K562 (cell line): ENCODE results near the gene RHBG. TPM values are rescaled to one million over a fixed set of nuclear protein-coding genes. Genes with fewer than 3 reads are reported as not detected.
A peak's percentile ranks its signal among the peaks of the same experiment; 100 is the strongest.

Source experiments
- BACH1 ChIP-seq: fragments of 200-800 bp; sonication (Bioruptor generic); IDR thresholded peaks from 2 replicates; pipeline ENCODE4 v1.6.1; 2016; ENCODE audit warnings: missing genetic modification characterization, missing compliant biosample characterization
- CTBP1 ChIP-seq: fragments of 450-650 bp; IDR thresholded peaks from 2 replicates; pipeline ENCODE4 v1.6.1; 2016; ENCODE audit warnings: borderline replicate concordance
- E2F8 ChIP-seq: fragments of 450-650 bp; IDR thresholded peaks from 2 replicates; pipeline ENCODE4 v1.7.1; 2018; ENCODE audit warnings: mild to moderate bottlenecking, low read depth; ENCODE audit not compliant: partially characterized antibody
- FOS ChIP-seq: IDR thresholded peaks from 3 replicates; pipeline ENCODE4 v1.6.1; 2011; ENCODE audit not compliant: insufficient read length; ENCODE audit errors: extremely low read depth
- MAFK ChIP-seq: IDR thresholded peaks from 2 replicates; pipeline ENCODE4 v1.6.1; 2011; ENCODE audit warnings: low read length, improper control_type of control experiment
- MXI1 ChIP-seq: IDR thresholded peaks from 2 replicates; pipeline ENCODE4 v1.6.1; 2011; ENCODE audit warnings: low read depth, mild to moderate bottlenecking, improper control_type of control experiment, low read length
- NFATC3 ChIP-seq: fragments of 450-650 bp; IDR thresholded peaks from 2 replicates; pipeline ENCODE4 v1.6.1; 2017; ENCODE audit warnings: mild to moderate bottlenecking
- NFYB ChIP-seq: IDR thresholded peaks from 2 replicates; pipeline ENCODE4 v1.6.1; 2011; ENCODE audit warnings: mild to moderate bottlenecking, moderate library complexity; ENCODE audit not compliant: insufficient read length; ENCODE audit errors: extremely low read depth
- NR1H2 ChIP-seq: sonication (generic); formaldehyde crosslinking; IDR thresholded peaks from 2 replicates; pipeline ENCODE4 v1.4.0; 2020; ENCODE audit warnings: mild to moderate bottlenecking, missing genetic modification reagents
- RFX5 ChIP-seq: IDR thresholded peaks from 2 replicates; pipeline ENCODE4 v1.6.1; 2011; ENCODE audit warnings: low read depth, mild to moderate bottlenecking, improper control_type of control experiment, low read length
- TBL1XR1 ChIP-seq, 2 experiments: IDR thresholded peaks; 2 replicates each; pipeline ENCODE4 v1.6.1; 2012; ENCODE audit warnings: improper control_type of control experiment in 2 of 2, low read length in 2 of 2, mild to moderate bottlenecking in 1 of 2
- TGIF2 ChIP-seq: sonication (generic); formaldehyde crosslinking; IDR thresholded peaks from 2 replicates; pipeline ENCODE4 v1.8.1; 2022; ENCODE audit warnings: mild to moderate bottlenecking, missing genetic modification reagents, moderate library complexity
- WHSC1 ChIP-seq: IDR thresholded peaks from one replicate; pipeline ENCODE4 v1.6.1; 2012; ENCODE audit warnings: low read length, control low read depth, inconsistent platforms
- ZEB2 ChIP-seq: fragments of 450-650 bp; IDR thresholded peaks from 2 replicates; pipeline ENCODE4 v1.6.1; 2016
- ZNF121 ChIP-seq: sonication (generic); formaldehyde crosslinking; conservative IDR thresholded peaks from 2 replicates; pipeline ENCODE4 v1.8.0; 2022; ENCODE audit warnings: missing genetic modification reagents
- ZNF124 ChIP-seq: sonication (generic); formaldehyde crosslinking; IDR thresholded peaks from 2 replicates; pipeline ENCODE4 v1.8.1; 2022; ENCODE audit warnings: missing genetic modification reagents
- ZNF143 ChIP-seq: sonication (generic); formaldehyde crosslinking; IDR thresholded peaks from 2 replicates; pipeline ENCODE4 v1.9.0; 2022; ENCODE audit warnings: mild to moderate bottlenecking, missing genetic modification reagents
- ZNF253 ChIP-seq: fragments of 250-450 bp; sonication (Bioruptor Pico); conservative IDR thresholded peaks from 2 replicates; pipeline ENCODE4 v1.6.1; 2021; ENCODE audit warnings: mild to moderate bottlenecking
- ZNF311 ChIP-seq: fragments of 250-450 bp; sonication (Bioruptor Pico); IDR thresholded peaks from 2 replicates; pipeline ENCODE4 v1.4.0; 2020; ENCODE audit warnings: mild to moderate bottlenecking, moderate library complexity
- ZNF589 ChIP-seq: fragments of 200-800 bp; sonication (Bioruptor generic); IDR thresholded peaks from 2 replicates; pipeline ENCODE4 v1.6.1; 2016; ENCODE audit warnings: low read depth, missing genetic modification characterization, missing compliant biosample characterization
- polyA plus RNA-seq, 8 experiments: library from polyadenylated mRNA; depleted of rRNA in 4 of 8; stranded (reverse) in 5 of 8; unstranded in 3 of 8; fragments of >200 nt; fragmentation: Nextera tagmentation in 2 of 8; fragmentation: Illumina TruSeq in 1 of 8; extraction: Ambion mirVana in 2 of 8; extraction: Trizol in 1 of 8; gene quantifications; 2 replicates each; pipeline versions ENCODE4 v1.2.1 to v1.2.3, GENCODE V29; 2011 to 2014; ENCODE audit warnings: inconsistent platforms in 1 of 8, missing spikeins in 1 of 8
- total RNA-seq, 7 experiments: library from RNA; depleted of rRNA in 6 of 7; stranded (reverse); fragments of >200 nt in 6 of 7; fragmentation: Illumina TruSeq in 2 of 7; extraction: Trizol in 2 of 7; gene quantifications; 2 replicates each; pipeline versions ENCODE4 v1.2.1 to v1.2.3, GENCODE V29; 2011 to 2021; ENCODE audit warnings: low replicate concordance in 1 of 7
- TF ChIP-seq, protein P1 (sequence below): sonication (generic); formaldehyde crosslinking; IDR thresholded peaks from 2 replicates; pipeline ENCODE4 v1.5.0; 2020; ENCODE audit warnings: missing genetic modification reagents
- TF ChIP-seq, protein P2 (sequence below): sonication (generic); formaldehyde crosslinking; IDR thresholded peaks from 2 replicates; pipeline ENCODE4 v1.8.1; 2023; ENCODE audit warnings: mild to moderate bottlenecking, missing genetic modification reagents, moderate library complexity
- TF ChIP-seq, protein P3 (sequence below): fragments of 250-450 bp; sonication (Bioruptor Pico); IDR thresholded peaks from 2 replicates; pipeline ENCODE4 v1.8.0; 2021; ENCODE audit warnings: borderline replicate concordance, mild to moderate bottlenecking, moderate library complexity; ENCODE audit not compliant: poor library complexity, severe bottlenecking

The RHBG gene
- total and polyA plus RNA-seq, 9 of the 15 experiments (the other 6 are each of a cell fraction or from before 2014, with no cell fraction given), result not detected

- TF ChIP-seq ZNF589 (CRISPR knock-in tag) (no peak), ZNF121 (CRISPR knock-in tag) (no peak), ZNF311 (CRISPR knock-in tag) (no peak), CTBP1 (no peak), TGIF2 (CRISPR knock-in tag) (no peak), RFX5 (no peak), TBL1XR1 (IDR thresholded peaks at IDR 0.05; ENCODE audit: low read length in 2 of 2) (peak in 1 of 2 experiments; percentile 67; a peak in 1 of 4 replicates), ZNF143 (CRISPR knock-in tag) (peak; percentile 94), WHSC1 (no peak), NR1H2 (CRISPR knock-in tag) (no peak), E2F8 (no peak), ZEB2 (no peak), NFYB (peak; percentile 98), MAFK (peak; percentile 2; the same call in 1 of the 2 replicates), ZNF124 (CRISPR knock-in tag) (no peak), MXI1 (peak; percentile 72; the same call in 1 of the 2 replicates), ZNF253 (CRISPR knock-in tag) (no peak), BACH1 (tag) (peak; percentile 19; the same call in 1 of the 2 replicates), NFATC3 (no peak), FOS (peak; percentile 97)
- TF ChIP-seq, protein P1, sequence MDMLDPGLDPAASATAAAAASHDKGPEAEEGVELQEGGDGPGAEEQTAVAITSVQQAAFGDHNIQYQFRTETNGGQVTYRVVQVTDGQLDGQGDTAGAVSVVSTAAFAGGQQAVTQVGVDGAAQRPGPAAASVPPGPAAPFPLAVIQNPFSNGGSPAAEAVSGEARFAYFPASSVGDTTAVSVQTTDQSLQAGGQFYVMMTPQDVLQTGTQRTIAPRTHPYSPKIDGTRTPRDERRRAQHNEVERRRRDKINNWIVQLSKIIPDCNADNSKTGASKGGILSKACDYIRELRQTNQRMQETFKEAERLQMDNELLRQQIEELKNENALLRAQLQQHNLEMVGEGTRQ, result no peak; the same call in 1 of the 2 replicates
- TF ChIP-seq, protein P2, sequence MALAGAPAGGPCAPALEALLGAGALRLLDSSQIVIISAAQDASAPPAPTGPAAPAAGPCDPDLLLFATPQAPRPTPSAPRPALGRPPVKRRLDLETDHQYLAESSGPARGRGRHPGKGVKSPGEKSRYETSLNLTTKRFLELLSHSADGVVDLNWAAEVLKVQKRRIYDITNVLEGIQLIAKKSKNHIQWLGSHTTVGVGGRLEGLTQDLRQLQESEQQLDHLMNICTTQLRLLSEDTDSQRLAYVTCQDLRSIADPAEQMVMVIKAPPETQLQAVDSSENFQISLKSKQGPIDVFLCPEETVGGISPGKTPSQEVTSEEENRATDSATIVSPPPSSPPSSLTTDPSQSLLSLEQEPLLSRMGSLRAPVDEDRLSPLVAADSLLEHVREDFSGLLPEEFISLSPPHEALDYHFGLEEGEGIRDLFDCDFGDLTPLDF (CRISPR knock-in tag), result no peak
- TF ChIP-seq, protein P3, sequence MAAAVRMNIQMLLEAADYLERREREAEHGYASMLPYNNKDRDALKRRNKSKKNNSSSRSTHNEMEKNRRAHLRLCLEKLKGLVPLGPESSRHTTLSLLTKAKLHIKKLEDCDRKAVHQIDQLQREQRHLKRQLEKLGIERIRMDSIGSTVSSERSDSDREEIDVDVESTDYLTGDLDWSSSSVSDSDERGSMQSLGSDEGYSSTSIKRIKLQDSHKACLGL (CRISPR knock-in tag), result peak; percentile 81
Observed at GRCh38 chr1:156338180-156338976, 30.6 kb upstream of the RHBG start, which contains the start of the genes CCT3 and TSACC (continued).
